HG03520 (cell line): Measurements from ENCODE around the gene TTYH1.
"Not testable (repeated sequence)": the region's sequence is repeated elsewhere in the genome, so short reads cannot be mapped to it uniquely, and the experiment has no call there.

ENCODE experiments used
- ATAC-seq: cut with Tn5 transposase; IDR thresholded peaks from one replicate; pipeline ENCODE4 v1.9.1; 2021; ENCODE audit warnings: mild to moderate bottlenecking, moderate library complexity; ENCODE audit not compliant: unreplicated experiment

The TTYH1 gene

DNA sequence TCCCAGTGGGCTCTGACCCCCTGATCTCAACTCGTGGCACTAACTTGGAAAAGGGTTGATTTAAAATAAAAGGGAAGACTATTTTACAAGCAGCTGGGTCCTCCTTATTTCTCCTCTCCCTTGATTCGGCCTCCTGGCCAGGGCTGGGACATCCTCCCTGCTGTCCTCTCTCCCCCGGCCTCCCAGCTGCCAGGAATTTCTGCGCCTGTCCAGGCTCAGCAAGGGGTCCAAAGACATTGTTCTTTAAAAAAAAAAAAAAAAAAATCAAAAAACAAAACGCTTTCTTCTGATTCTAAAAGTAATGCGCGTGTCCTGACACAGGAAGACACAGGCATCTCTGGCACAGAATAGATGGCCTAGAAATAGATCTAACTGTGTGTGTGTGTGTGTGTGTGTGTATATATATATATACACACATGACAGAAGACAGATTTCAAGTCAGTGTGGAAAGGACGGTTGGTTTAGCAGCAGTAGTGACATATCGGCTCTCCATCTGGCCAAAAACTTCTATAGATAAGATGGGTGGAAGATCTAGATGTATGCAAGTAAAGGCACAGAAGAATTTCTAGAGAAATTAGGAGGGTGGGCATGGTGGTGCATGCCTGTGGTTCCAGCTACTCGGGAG lies 21.5 kb downstream of the TTYH1 start:
- no peak for ATAC-seq

DNA sequence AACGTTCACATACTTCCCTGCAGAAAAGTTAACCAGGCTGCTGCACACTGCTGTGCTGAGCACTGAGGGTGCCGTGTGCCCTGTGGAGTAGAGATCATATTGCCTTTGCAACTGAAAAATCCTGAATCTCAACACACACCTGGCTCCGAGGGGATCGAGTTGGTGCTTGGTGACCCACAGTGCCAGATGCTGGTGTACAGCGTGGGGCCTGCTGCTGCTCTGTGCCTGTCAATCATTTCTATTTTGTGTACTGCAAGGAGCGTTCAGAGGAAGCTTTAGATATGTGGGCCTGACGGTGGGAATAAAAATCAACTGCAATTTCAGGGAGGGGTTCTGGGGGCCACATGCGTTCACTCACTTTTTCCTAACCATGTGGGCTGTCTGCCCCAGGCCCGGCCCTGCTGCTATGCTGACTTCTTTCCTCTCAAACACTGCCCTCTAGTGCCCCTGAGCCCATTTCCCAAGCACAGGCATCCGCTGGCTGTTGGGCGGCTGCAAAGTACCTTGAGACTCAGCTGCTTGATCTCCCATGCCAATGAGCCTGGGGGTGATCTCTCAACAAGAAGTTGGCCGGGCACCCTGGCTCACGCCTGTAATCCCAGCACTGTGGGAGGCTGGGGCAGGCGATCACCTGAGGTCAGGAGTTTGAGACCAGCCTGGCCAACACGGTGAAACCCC lies 24.0 kb downstream of the TTYH1 start:
- no peak for ATAC-seq

DNA sequence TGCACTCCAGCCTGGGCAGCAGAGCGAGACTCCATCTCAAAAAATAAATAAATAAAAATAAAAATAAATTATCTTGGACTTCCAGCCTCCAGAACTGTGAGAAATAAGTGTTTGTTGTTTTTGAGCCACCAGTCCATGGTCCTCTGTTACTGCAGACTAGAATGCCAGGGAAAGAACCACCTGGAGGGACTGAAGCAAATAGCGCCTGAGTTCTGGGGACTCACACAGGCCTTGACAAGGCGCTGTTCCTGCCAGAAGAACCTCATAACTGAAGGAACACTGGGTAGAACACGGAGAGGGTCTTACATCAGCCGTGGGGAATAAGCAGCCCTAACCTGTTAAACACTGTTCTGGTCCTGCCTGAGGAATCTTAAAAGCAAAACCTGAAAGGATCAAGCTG lies 25.4 kb downstream of the TTYH1 start:
- ATAC-seq, result no peak

DNA sequence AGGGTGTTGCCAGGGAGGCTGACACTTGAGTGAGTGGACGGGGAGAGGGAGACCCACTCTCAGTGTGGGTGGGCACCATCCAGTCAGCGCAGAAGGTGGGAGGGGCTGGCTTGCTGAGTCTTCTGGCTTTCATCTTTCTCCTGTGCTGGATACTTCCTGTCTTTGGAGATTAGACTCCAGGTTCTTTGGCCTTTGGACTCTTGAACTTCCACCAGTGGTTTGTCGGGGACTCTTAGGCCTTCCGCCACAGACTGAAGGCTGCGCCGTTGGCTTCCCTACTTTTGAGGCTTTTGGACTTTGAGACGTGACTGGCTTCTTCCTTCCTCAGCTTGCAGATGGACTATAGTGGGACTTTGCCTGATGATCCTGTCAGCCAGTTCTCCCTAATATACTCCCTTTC lies 29.5 kb downstream of the TTYH1 start:
- ATAC-seq, result no peak

DNA sequence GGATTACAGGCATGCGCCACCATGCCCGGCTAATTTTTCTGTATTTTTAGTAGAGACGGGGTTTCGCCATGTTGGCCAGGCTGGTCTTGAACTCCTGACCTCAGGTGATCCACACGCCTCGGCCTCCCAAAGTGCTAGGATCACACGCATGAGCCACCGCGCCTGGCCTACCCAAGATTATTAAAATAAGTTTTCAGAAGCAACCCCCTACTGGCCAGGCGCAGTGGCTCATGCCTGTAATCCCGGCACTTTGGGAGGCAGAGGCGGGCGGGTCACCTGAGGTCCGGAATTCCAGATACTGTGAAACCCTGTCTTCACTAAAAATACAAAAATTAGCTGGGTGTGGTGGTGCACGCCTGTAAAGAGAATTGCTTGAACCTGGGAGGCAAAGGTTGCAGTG lies 31.1 kb downstream of the TTYH1 start:
- not testable (repeated sequence) for ATAC-seq

DNA sequence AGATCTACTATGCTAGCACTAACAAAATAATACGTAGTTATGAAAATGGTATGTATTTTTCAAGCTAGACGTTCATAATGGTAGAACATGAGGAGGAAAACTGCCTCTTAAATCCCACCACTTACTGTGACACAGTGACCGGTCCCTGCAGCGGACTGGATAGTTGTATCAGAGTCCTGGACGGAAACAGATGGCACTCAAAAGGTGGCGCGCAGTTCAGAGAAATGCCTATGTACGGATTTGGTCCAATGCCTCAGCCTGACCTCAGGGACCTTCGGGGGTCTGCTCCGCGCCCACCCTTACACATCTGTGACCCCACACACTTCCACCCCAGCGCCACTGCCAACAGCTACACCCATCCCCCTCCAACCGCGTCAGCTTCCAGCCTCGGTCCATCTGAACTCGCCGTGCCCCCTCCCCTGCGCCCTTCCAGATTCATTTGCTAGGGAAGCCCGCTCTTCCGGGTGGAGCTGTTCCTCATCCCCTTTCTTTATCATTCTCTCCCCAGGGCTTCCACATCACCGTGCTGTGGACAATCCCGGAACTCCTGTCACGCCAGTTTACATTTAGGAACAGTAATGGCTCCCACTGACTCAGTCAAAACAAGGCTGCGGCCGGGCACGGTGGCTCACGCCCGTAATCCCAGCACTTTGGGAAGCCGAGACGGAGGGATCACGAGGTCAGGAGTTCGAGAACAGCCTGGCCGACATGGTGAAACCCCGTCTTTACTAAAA lies 32.9 kb downstream of the TTYH1 start:
- ATAC-seq, result no peak

DNA sequence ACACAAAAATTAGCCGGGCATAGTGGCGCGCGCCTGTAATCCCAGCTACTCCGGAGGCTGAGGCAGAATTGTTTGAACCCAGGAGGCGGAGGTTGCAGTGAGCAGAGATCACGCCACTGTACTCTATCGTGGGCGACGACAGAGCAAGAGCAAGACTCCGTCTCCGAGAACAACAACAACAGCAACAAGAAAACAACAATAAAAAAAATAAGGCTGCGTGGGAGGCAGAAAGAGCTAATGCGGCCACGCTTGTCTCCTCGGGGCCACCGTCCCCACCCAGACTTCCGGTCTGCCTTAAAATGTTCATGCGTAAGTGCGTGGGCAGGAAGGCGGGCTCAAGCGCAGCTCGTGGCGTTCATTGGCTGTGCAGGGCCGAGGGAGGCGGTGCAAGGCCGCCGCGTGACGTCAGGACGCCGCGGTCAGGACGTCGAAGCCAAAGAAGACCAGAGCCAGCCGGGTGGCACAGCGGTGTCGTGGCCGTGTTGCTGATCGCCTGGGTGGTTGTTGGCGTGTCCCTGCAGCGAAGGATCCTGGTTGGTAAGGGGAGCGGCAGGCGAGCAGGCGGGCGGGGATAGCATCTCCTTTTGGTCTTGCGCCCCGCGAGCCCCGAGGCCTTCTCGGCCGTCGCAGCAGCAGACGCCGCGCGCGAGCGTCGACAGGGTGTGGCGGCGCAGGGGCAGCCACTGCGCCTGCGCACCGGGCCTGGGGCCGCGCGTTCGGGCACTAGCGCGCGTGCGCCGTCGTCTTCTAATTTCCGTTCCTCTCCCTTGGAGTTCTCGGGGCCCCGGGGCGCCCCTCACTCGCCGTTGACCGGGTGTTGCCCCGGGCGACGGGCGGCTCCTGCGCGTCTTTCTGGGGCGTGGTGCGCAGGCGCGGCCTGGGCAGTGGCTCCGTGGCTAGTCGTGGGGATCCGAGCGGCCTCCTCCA lies 33.8 kb downstream of the TTYH1 start, which contains the start of gene LENG8:
Gene LENG8 (plus strand): TSS at position 426 of the 927 bp plus-strand sequence. CDS start 2,146 bp downstream, outside the sequence.
- peak; percentile 81 for ATAC-seq

DNA sequence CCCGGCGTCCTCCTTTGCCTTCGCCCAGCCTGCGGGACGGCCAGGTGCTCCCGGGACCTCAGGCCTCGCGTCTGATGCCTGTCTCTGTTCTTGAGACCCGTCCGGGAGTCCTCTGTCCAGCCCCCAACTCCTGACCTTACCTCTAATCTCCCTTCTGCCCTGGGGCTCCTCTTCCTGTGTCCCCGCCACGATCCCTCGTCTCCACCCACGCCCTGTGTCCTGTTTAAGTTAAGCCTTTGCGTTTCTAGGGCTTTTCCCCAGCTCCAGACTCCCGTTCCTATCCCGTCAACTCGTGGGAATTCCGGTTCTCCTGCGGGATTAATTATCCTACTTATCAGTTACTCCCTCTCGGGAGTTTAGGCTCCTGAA lies 34.4 kb downstream of the TTYH1 start:
- ATAC-seq, result no peak

DNA sequence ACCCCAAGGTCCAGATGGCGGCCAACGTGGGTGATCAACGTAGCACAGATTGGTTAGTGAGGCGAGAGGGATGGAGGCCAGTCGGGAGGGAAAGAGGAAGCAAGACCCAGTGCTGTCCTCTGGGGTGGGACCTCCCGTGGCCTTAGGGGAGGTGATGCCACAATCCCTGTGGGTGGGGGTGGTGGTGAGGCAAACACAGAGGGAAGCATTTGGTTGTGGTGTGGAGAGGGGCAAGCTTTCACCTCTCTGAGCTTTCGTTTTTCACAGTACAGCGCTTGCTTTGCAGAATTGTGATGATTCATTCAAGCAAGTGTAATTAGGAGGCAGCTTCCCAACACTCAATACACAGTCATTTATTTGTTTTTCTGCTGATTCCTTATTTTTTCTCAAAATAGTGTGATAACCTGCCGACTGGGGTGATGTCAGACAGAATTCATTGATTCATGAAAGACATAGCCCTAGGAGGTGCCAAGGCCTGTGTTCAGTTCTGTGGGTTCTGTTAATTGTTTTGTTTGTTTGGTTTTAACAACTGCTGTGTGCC lies 36.1 kb downstream of the TTYH1 start:
- ATAC-seq, result no peak

DNA sequence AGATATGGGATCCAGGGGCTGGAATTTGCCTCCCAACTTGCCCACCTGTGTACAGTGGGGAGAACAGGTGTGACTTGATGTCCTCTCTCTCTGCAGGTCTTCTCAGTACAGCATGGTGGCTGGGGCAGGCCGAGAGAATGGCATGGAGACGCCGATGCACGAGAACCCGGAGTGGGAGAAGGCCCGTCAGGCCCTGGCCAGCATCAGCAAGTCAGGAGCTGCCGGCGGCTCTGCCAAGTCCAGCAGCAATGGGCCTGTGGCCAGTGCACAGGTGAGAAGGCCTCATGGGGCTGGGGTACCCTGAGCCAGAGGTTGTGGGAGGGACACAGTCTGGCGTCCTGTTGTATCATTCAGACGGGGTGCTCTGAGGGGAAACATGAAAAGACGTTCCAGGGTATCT lies 36.7 kb downstream of the TTYH1 start:
- ATAC-seq, result no peak

DNA sequence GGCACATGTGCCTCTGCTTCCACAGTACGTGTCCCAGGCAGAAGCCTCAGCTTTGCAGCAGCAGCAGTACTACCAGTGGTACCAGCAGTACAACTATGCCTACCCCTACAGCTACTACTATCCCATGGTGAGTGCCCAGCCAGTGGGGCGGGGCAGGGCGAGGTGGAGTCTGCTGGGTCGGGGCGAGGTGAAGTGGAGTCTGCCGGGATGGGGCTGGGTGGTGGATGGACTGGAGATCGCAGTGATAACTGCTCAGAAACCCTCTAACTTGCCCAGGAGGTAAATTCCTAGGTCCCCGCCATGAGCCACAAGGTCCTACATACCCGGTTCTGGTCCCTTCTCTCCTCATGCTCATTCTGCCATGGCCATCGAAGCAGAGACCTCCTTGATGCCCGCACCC lies 37.4 kb downstream of the TTYH1 start:
- no peak for ATAC-seq

DNA sequence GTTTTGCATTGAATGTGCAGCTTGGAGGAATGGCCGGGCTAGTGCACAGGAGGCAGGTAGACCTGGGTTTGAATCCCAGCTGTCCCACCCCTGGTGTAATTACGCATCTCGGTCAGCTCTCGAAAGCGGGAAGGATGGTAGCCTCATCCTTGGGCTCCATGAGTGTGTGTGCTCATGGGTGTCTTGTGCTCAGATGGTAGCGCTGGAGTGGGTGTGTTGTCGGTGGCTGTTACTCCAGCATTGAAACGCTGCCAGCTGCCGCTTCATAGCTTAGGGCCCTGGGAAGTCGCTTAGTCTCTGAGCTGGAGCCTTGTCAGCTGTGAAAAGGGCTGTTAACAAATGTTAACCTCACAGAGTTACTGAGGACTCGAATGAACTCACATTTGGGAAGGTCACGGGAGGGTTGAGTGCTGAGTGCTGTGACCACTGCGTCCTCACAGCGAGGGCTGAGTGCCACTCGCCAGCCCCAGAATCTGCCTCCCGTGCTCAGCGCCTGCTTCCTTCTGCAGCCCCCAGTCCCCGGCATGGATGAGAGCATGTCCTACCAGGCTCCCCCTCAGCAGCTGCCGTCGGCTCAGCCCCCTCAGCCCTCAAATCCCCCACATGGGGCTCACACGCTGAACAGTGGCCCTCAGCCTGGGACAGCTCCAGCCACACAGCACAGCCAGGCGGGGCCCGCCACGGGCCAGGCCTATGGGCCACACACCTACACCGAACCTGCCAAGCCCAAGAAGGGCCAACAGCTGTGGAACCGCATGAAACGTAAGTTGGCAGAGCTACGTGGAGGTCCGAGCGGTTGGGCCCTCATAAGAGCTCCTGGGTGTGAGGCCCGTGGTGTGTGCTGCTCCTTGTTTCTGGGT lies 38.9 kb downstream of the TTYH1 start:
- no peak for ATAC-seq

DNA sequence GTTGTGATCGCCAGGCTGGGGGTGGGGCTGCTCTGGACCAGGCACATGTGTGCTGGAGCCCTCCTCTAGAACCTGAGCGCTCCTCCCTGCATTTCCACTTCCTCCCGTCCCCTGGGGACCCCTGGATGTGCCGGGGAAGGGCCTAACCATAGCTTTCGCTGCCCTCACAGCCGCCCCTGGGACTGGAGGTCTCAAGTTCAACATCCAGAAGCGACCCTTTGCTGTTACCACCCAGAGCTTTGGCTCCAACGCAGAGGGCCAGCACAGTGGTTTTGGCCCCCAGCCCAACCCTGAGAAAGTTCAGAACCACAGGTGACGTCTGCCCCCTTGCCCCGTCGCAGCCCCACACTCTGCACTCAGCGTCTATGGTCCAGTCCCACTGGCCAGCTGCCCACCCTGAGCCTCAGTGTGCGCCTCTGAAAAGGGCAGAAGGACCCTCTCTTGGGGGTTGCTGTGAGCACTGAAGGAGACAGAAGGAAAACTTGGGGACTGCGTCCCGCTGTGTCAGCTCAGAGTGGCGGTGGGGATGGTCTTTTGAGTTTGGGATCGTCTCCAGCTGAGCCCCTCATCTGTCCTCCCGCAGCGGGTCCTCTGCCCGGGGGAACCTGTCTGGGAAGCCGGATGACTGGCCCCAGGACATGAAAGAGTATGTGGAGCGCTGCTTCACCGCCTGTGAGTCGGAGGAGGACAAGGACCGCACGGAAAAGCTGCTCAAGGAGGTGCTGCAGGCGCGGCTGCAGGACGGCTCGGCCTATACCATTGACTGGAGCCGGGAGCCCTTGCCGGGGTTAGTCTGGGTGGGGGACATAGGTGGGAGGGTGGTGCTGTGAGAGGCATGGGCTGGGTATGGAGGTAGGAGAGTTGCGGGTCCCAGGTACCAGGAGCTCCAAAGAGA lies 39.8 kb downstream of the TTYH1 start:
- no peak for ATAC-seq

DNA sequence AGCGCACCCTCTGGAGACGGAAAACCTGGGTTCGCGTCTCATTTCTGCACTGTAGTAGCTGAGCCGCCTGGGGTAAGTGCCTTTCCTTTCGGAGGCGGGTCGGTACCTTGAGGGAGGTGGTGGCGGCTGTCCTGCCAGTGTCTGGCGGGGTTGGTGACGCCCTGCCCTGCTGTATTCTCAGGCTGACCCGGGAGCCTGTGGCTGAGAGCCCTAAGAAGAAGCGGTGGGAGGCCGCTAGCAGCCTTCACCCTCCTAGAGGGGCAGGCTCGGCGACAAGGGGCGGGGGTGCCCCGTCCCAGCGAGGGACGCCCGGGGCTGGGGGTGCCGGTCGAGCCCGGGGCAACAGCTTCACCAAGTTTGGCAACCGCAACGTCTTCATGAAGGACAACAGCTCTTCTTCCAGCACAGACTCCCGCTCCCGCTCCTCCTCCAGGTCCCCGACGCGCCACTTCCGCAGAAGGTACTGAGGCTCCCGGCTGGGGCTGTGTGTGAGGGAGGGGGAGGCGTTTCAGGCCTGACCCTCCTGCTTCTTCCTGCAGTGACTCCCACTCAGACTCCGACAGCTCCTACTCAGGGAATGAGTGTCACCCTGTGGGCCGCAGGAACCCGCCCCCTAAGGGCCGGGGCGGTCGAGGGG lies 40.6 kb downstream of the TTYH1 start:
- ATAC-seq, result no peak

DNA sequence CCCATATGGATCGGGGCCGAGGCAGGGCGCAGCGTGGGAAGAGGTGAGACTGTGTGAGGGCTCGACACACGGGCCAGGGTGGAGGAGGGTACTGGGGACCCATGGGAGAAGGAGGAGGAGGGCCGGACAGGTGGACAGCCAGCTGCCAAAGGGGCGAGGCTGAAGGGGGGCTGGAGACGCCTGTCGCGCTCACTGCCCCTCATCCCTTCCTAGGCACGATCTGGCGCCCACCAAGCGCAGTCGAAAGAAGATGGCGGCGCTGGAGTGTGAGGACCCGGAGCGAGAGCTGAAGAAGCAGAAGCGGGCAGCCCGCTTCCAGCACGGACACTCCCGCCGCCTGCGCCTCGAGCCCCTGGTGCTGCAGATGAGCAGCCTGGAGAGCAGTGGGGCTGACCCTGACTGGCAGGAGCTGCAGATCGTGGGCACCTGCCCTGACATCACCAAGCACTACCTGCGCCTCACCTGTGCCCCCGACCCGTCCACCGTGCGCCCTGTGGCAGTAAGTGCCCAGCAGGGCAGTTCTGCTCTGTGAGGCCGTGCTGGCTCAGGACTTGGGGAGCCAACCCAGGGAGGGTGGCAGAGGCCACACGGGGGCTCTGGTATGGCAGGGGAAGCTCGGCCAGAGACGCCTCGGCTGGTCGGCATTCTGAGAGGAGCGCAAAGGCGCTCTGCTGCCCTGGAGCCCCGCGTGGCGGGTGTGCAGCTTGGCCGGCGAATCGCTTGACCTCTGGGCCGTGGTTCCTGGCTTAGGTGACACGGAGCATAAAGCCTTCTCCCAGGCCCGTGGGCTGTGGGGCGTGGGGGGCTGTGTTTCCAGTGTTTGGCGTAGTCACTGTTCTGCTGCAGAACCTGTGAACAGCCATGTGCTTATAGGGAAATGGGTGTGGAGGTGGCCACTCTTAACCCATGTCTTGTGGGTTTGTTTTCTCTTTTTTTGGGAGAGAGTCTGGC lies 41.4 kb downstream of the TTYH1 start:
- ATAC-seq, result no peak

DNA sequence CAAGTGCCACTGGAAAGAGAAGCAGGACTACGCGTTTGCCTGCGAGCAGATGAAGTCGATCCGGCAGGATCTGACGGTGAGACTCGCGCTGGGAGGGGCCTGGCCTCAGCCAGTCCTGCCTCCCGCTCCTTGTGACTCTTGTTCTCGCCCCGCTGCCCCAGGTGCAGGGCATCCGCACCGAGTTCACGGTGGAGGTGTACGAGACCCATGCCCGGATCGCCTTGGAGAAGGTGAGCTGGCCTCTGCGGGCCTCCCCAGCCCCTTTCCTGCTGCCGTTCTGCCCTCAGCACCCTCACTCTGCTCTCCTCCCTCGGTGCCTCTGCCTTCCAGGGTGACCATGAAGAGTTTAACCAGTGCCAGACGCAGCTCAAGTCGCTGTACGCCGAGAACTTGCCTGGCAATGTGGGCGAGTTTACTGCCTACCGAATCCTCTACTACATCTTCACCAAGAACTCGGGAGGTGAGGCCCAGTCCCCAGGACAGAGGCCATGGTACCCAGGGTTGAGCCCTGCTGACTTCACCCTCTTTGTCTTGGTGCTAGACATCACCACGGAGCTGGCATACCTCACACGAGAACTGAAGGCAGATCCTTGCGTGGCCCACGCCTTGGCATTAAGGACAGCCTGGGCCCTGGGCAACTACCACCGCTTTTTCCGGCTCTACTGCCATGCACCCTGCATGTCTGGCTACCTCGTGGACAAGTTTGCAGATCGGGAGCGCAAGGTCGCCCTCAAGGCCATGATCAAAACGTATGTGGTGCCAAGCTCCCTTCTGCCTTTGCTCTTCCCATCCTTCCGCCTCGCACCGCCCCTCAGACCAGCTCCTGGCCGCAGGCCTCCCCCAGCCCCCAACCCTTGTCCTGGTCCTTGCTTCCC lies 42.7 kb downstream of the TTYH1 start:
- no peak for ATAC-seq
